Metanephros (tissue), 2 donors: ENCODE measurements around the gene HDHD2. TPM values are rescaled to one million over a fixed set of nuclear protein-coding genes. Genes with fewer than 3 reads are reported as not detected.

ENCODE experiments used
- small RNA-seq: library from RNA; depleted of rRNA; stranded (forward); fragments of <200 nt; gene quantifications from one replicate; pipeline ENCODE3, GENCODE V24; 2014; ENCODE audit warnings: low replicate concordance
- total RNA-seq: library from RNA; depleted of rRNA; stranded (reverse); fragments of >200 nt; gene quantifications from one replicate; pipeline ENCODE4 v1.2.3, GENCODE V29; 2014

Gene HDHD2, protein sequence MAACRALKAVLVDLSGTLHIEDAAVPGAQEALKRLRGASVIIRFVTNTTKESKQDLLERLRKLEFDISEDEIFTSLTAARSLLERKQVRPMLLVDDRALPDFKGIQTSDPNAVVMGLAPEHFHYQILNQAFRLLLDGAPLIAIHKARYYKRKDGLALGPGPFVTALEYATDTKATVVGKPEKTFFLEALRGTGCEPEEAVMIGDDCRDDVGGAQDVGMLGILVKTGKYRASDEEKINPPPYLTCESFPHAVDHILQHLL
- 35.4 TPM for total RNA-seq

GRCh38 chr18:47150029-47150823 lies at the start of gene HDHD2:
Gene HDHD2, minus strand, starts transcription at chr18:47150500. Its CDS starts 14,061 bp downstream, at chr18:47136439.

GRCh38 chr18:47175898-47176575 lies 25.7 kb upstream of the HDHD2 start, which contains the start of gene IER3IP1:
Gene IER3IP1, minus strand, starts transcription at chr18:47176364. Its CDS starts 87 bp downstream, at chr18:47176277.

Small RNA genes lying within 50 kb of the gene (small RNA-seq; reads per million reads assigned to genes)
- gene AC012254.4 = not detected

Other genes starting within 250 kb of the HDHD2 start
- 37.4 TPM for gene PIAS2, start 233.0 kb downstream of the HDHD2 start, total RNA-seq
- 8.3 TPM for gene KATNAL2, start 232.9 kb downstream of the HDHD2 start, total RNA-seq
- gene ELOA2, start 114.9 kb downstream of the HDHD2 start, total RNA-seq = not detected
- gene IER3IP1, start 25.9 kb upstream of the HDHD2 start, total RNA-seq = 25.9 TPM
- not detected for gene SKOR2, start 101.2 kb upstream of the HDHD2 start, total RNA-seq